ENCODE results near the gene PYY.

Gene PYY

DNA sequence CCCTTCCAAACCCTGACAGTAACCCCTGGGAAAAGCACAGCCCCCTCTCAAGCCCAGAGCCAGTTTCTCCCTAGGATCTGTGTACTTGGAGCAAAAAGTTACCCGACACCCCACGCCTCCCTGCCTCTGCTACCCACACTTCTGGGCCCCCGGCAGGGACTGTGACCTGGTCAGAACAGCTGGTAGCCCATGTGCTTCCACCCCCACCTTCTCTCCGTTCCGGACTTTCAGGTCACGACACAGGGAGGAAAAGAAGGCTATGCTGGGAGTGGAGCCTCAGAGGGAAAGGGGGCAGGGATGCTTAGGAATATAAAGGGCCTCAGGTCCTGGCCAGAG, 17.8 kb downstream of the PYY start:
- no peak for DNase-seq (ENCODE audit: low read depth in 1 of 2, low spot score in 1 of 2)
- H3K4me3 ChIP-seq (replicated peaks; ENCODE audit: insufficient read depth, low read length): no peak overlapping the region
- H3K27ac ChIP-seq (replicated peaks): no peak overlapping the region
- peaks cover 8% of the 10 kb centered on the region for H3K27me3 ChIP-seq (ENCODE audit: insufficient read depth, poor library complexity, severe bottlenecking)
- TF ChIP-seq SPI1 (IDR thresholded peaks at IDR 0.05; ENCODE audit: borderline replicate concordance, low read depth) (no peak), GABPA (IDR thresholded peaks at IDR 0.05; ENCODE audit: low read depth) (no peak), POLR2AphosphoS5 (IDR thresholded peaks at IDR 0.05; ENCODE audit: low read depth) (no peak)
- TF ChIP-seq, protein P1, sequence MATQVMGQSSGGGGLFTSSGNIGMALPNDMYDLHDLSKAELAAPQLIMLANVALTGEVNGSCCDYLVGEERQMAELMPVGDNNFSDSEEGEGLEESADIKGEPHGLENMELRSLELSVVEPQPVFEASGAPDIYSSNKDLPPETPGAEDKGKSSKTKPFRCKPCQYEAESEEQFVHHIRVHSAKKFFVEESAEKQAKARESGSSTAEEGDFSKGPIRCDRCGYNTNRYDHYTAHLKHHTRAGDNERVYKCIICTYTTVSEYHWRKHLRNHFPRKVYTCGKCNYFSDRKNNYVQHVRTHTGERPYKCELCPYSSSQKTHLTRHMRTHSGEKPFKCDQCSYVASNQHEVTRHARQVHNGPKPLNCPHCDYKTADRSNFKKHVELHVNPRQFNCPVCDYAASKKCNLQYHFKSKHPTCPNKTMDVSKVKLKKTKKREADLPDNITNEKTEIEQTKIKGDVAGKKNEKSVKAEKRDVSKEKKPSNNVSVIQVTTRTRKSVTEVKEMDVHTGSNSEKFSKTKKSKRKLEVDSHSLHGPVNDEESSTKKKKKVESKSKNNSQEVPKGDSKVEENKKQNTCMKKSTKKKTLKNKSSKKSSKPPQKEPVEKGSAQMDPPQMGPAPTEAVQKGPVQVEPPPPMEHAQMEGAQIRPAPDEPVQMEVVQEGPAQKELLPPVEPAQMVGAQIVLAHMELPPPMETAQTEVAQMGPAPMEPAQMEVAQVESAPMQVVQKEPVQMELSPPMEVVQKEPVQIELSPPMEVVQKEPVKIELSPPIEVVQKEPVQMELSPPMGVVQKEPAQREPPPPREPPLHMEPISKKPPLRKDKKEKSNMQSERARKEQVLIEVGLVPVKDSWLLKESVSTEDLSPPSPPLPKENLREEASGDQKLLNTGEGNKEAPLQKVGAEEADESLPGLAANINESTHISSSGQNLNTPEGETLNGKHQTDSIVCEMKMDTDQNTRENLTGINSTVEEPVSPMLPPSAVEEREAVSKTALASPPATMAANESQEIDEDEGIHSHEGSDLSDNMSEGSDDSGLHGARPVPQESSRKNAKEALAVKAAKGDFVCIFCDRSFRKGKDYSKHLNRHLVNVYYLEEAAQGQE (IDR thresholded peaks at IDR 0.05; ENCODE audit: insufficient replicate concordance, low read depth): no peak
- TF ChIP-seq, protein P2, sequence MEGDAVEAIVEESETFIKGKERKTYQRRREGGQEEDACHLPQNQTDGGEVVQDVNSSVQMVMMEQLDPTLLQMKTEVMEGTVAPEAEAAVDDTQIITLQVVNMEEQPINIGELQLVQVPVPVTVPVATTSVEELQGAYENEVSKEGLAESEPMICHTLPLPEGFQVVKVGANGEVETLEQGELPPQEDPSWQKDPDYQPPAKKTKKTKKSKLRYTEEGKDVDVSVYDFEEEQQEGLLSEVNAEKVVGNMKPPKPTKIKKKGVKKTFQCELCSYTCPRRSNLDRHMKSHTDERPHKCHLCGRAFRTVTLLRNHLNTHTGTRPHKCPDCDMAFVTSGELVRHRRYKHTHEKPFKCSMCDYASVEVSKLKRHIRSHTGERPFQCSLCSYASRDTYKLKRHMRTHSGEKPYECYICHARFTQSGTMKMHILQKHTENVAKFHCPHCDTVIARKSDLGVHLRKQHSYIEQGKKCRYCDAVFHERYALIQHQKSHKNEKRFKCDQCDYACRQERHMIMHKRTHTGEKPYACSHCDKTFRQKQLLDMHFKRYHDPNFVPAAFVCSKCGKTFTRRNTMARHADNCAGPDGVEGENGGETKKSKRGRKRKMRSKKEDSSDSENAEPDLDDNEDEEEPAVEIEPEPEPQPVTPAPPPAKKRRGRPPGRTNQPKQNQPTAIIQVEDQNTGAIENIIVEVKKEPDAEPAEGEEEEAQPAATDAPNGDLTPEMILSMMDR (IDR thresholded peaks at IDR 0.05; ENCODE audit: insufficient read depth, low read length): no peak

- TF ChIP-seq GABPA (IDR thresholded peaks at IDR 0.05; ENCODE audit: low read depth) (no peak), SPI1 (IDR thresholded peaks at IDR 0.05; ENCODE audit: borderline replicate concordance, low read depth) (no peak)
- TF ChIP-seq, protein P2 (IDR thresholded peaks at IDR 0.05; ENCODE audit: insufficient read depth, low read length): no peak
- Histone ChIP-seq H3K27me3 (ENCODE audit: insufficient read depth, poor library complexity, severe bottlenecking) (peaks cover 8% of the 10 kb centered on the region), H3K4me3 (replicated peaks; ENCODE audit: insufficient read depth, low read length) (no peak overlapping the region), H3K27ac (replicated peaks) (no peak overlapping the region)
- no peak for DNase-seq (ENCODE audit: low read depth in 1 of 2, low spot score in 1 of 2)
Observed at GRCh38 chr17:43935204-43935925, 18.4 kb downstream of the PYY start.

- no peak overlapping the region for H3K4me3 ChIP-seq (replicated peaks; ENCODE audit: insufficient read depth, low read length)
- peaks cover 15% of the 10 kb centered on the region for H3K27me3 ChIP-seq (ENCODE audit: insufficient read depth, poor library complexity, severe bottlenecking)
- no peak for DNase-seq (ENCODE audit: low read depth in 1 of 2, low spot score in 1 of 2)
- H3K27ac ChIP-seq (replicated peaks): no peak overlapping the region
- TF ChIP-seq POLR2AphosphoS5 (IDR thresholded peaks at IDR 0.05; ENCODE audit: low read depth) (no peak), GABPA (IDR thresholded peaks at IDR 0.05; ENCODE audit: low read depth) (no peak), SPI1 (IDR thresholded peaks at IDR 0.05; ENCODE audit: borderline replicate concordance, low read depth) (no peak)
- TF ChIP-seq, protein P1 (IDR thresholded peaks at IDR 0.05; ENCODE audit: insufficient replicate concordance, low read depth): no peak
- TF ChIP-seq, protein P2 (IDR thresholded peaks at IDR 0.05; ENCODE audit: insufficient read depth, low read length): no peak
Observed at GRCh38 chr17:43932923-43933322, 20.8 kb downstream of the PYY start.

GRCh38 chr17:43932357-43932756, 21.4 kb downstream of the PYY start:
- H3K27me3 ChIP-seq (ENCODE audit: insufficient read depth, poor library complexity, severe bottlenecking): peaks cover 13% of the 10 kb centered on the region
- no peak overlapping the region for H3K27ac ChIP-seq (replicated peaks)
- TF ChIP-seq SPI1 (IDR thresholded peaks at IDR 0.05; ENCODE audit: borderline replicate concordance, low read depth) (no peak), GABPA (IDR thresholded peaks at IDR 0.05; ENCODE audit: low read depth) (no peak), POLR2AphosphoS5 (IDR thresholded peaks at IDR 0.05; ENCODE audit: low read depth) (no peak)
- TF ChIP-seq, protein P2 (IDR thresholded peaks at IDR 0.05; ENCODE audit: insufficient read depth, low read length): no peak
- TF ChIP-seq, protein P1 (IDR thresholded peaks at IDR 0.05; ENCODE audit: insufficient replicate concordance, low read depth): no peak
- H3K4me3 ChIP-seq (replicated peaks; ENCODE audit: insufficient read depth, low read length): no peak overlapping the region
- DNase-seq (ENCODE audit: low read depth in 1 of 2, low spot score in 1 of 2): no peak

All from HL-60 (cell line).